Heart left ventricle (tissue), 13 donors: ENCODE measurements around the gene SEMA3B.

Source experiments
- POLR2A ChIP-seq, 2 donors: fragments of 450-650 bp; IDR thresholded peaks; one replicate each; pipeline ENCODE4 v1.6.1; 2017; ENCODE audit warnings: antibody characterized with exemption in 2 of 2, mild to moderate bottlenecking in 2 of 2, moderate library complexity in 2 of 2
- TF ChIP-seq, protein P1 (sequence below), 12 donors: fragments of 200-600 bp; sonication (generic) in 4 of 12; IDR thresholded peaks; one replicate each; pipeline versions ENCODE4 v1.5.0 to v1.8.0; 2018 to 2022; ENCODE audit warnings: antibody characterized with exemption in 12 of 12, mild to moderate bottlenecking in 5 of 12
- donor health status: ischemic (EF 13 %, LVEDD 7.1; RV severe dilation, severe dysfunction).
- donor health status: DM: no; HTN: yes; CAD: no.
- donor health status: DM: no; HTN: no; CAD: no.
- donor health status: ischemic (EF 25% LVEDD 6.9; RV normal size, moderate dysfunction).
- donor health status: ischemic (EF 25% LVEDD 5.7; RV mildly dilated, moderate dysfunction).
- donor health status: ischemic (EF 35%, LVEDD 5.7; RV mildly dilated, moderate dysfunction).
- donor health status: nonischemic (EF 11% LVEDD 7.7; RV severe dilation, severe dysfunction).
- donor health status: DM: yes; HTN: yes; CAD: no.
- donor health status: PGD.
- donor health status: ischemic (EF 29% LVEDD 5.4; RV normal size, mild dysfunction).
- donor health status: nonischemic (EF 23%, LVEDD 6.1; RV moderate dilation, normal function).

DNA sequence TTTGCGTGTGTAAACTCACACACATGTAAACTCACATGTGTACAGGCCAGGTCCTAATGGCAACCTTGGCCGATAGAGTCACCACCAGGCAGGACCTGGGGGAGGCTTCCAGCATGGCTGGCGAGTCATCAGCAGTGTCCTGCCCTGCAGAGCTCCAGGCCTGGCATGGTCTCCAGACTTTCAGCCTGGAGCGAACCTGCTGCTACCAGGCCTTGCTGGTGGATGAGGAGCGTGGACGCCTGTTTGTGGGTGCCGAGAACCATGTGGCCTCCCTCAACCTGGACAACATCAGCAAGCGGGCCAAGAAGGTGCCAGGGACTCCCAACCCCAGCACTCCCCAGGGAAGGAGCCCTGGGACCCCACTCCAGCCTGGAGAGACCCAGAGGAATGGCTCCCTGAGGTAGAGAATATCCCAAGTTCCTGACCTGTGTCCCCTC lies 1.0 kb downstream of the SEMA3B start:
- TF ChIP-seq, protein P1, sequence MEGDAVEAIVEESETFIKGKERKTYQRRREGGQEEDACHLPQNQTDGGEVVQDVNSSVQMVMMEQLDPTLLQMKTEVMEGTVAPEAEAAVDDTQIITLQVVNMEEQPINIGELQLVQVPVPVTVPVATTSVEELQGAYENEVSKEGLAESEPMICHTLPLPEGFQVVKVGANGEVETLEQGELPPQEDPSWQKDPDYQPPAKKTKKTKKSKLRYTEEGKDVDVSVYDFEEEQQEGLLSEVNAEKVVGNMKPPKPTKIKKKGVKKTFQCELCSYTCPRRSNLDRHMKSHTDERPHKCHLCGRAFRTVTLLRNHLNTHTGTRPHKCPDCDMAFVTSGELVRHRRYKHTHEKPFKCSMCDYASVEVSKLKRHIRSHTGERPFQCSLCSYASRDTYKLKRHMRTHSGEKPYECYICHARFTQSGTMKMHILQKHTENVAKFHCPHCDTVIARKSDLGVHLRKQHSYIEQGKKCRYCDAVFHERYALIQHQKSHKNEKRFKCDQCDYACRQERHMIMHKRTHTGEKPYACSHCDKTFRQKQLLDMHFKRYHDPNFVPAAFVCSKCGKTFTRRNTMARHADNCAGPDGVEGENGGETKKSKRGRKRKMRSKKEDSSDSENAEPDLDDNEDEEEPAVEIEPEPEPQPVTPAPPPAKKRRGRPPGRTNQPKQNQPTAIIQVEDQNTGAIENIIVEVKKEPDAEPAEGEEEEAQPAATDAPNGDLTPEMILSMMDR (IDR thresholded peaks at IDR 0.05): no peak
- TF ChIP-seq POLR2A (IDR thresholded peaks at IDR 0.05): no peak
